MM.1S (cell line): ENCODE results near the gene TMEM156.

Experiments used
- DNase-seq: peaks from one replicate; pipeline ENCODE4 v3.0.0-alpha.2; 2015
- H2AFZ ChIP-seq: fragments of 300-600 bp; sonication (generic); 2 replicates; pipeline ENCODE4 v1.6.0; 2016; ENCODE audit warnings: antibody characterized with exemption, low read length
- H3F3A ChIP-seq: fragments of 300-600 bp; sonication (generic); 2 replicates; pipeline ENCODE4 v1.6.1; 2016; ENCODE audit warnings: mild to moderate bottlenecking, antibody characterized with exemption, low read length, moderate library complexity, mixed read lengths; ENCODE audit not compliant: insufficient read depth
- H3K27ac ChIP-seq: fragments of 300-600 bp; sonication (generic); 2 replicates; pipeline ENCODE4 v1.5.1; 2016; ENCODE audit warnings: mild to moderate bottlenecking, low read length
- H3K27me3 ChIP-seq: fragments of 300-600 bp; sonication (generic); replicated peaks from 2 replicates; pipeline ENCODE4 v1.6.0; 2016; ENCODE audit warnings: low read length; ENCODE audit not compliant: insufficient read depth
- H3K36me3 ChIP-seq: fragments of 300-600 bp; sonication (generic); replicated peaks from 2 replicates; pipeline ENCODE4 v1.6.1; 2016; ENCODE audit warnings: mild to moderate bottlenecking, low read length, mixed read lengths; ENCODE audit not compliant: insufficient read depth
- H3K4me1 ChIP-seq: fragments of 300-600 bp; sonication (generic); 2 replicates; pipeline ENCODE4 v1.6.1; 2016; ENCODE audit warnings: low read length, mixed read lengths
- H3K4me2 ChIP-seq: fragments of 300-600 bp; sonication (generic); 2 replicates; pipeline ENCODE4 v1.6.0; 2016; ENCODE audit warnings: low read depth, low read length
- H3K4me3 ChIP-seq: fragments of 300-600 bp; sonication (generic); 2 replicates; pipeline ENCODE4 v1.5.1; 2016; ENCODE audit warnings: low read length, mixed read lengths
- H3K79me2 ChIP-seq: fragments of 300-600 bp; sonication (generic); 2 replicates; pipeline ENCODE4 v1.6.1; 2016; ENCODE audit warnings: mixed run types, low read length, mixed read lengths
- H3K9ac ChIP-seq: fragments of 300-600 bp; sonication (generic); 2 replicates; pipeline ENCODE4 v1.6.1; 2016; ENCODE audit warnings: low read length, mixed read lengths
- H3K9me2 ChIP-seq: fragments of 300-600 bp; sonication (generic); replicated peaks from 2 replicates; pipeline ENCODE4 v1.6.1; 2016; ENCODE audit warnings: mild to moderate bottlenecking, low read length, mixed read lengths; ENCODE audit not compliant: insufficient read depth
- H3K9me3 ChIP-seq: fragments of 300-600 bp; sonication (generic); replicated peaks from 2 replicates; pipeline ENCODE4 v1.6.1; 2016; ENCODE audit warnings: mild to moderate bottlenecking, low read length, mixed read lengths; ENCODE audit not compliant: insufficient read depth
- H4K20me1 ChIP-seq: fragments of 300-600 bp; sonication (generic); 2 replicates; pipeline ENCODE4 v1.6.1; 2016; ENCODE audit warnings: mild to moderate bottlenecking, low read length, moderate library complexity, mixed read lengths; ENCODE audit not compliant: insufficient read depth
- CTCF ChIP-seq: fragments of 300-600 bp; sonication (generic); IDR thresholded peaks from 2 replicates; pipeline ENCODE4 v1.5.1; 2016; ENCODE audit warnings: antibody characterized with exemption, low read length, mixed read lengths
- EZH2 ChIP-seq: fragments of 300-600 bp; sonication (generic); optimal IDR thresholded peaks from 2 replicates; pipeline ENCODE3; 2017; ENCODE audit warnings: low read depth, mild to moderate bottlenecking, antibody characterized with exemption, low read length, mixed read lengths
- EZH2phosphoT487 ChIP-seq: fragments of 300-600 bp; sonication (generic); IDR thresholded peaks from 2 replicates; pipeline ENCODE4 v1.6.1; 2018; ENCODE audit warnings: antibody characterized with exemption, low read length

The TMEM156 gene

GRCh38 chr4:38921151-38921550, 111.1 kb downstream of the TMEM156 start:
- no peak for DNase-seq
- H2AFZ ChIP-seq: no peak overlapping the region
- H3F3A ChIP-seq: no peaks in the 10 kb centered on the region
- H3K9me3 ChIP-seq: no peaks in the 10 kb centered on the region
- no peak overlapping the region for H3K9ac ChIP-seq
- H3K4me3 ChIP-seq: no peak overlapping the region
- no peak overlapping the region for H3K4me2 ChIP-seq
- TF ChIP-seq CTCF (no peak), EZH2phosphoT487 (no peak), EZH2 (no peak)
- H3K27me3 ChIP-seq: no peaks in the 10 kb centered on the region
- no peaks in the 10 kb centered on the region for H3K79me2 ChIP-seq
- no peaks in the 10 kb centered on the region for H4K20me1 ChIP-seq
- H3K9me2 ChIP-seq: no peaks in the 10 kb centered on the region
- no peaks in the 10 kb centered on the region for H3K4me1 ChIP-seq
- no peak overlapping the region for H3K27ac ChIP-seq
- H3K36me3 ChIP-seq: no peaks in the 10 kb centered on the region

GRCh38 chr4:38920677-38921076, 111.5 kb downstream of the TMEM156 start:
- Histone ChIP-seq H3K9me3 (no peaks in the 10 kb centered on the region), H3F3A (no peaks in the 10 kb centered on the region), H3K9ac (no peak overlapping the region), H3K27me3 (no peaks in the 10 kb centered on the region), H4K20me1 (no peaks in the 10 kb centered on the region), H3K4me1 (no peaks in the 10 kb centered on the region), H3K9me2 (no peaks in the 10 kb centered on the region), H2AFZ (no peak overlapping the region), H3K36me3 (no peaks in the 10 kb centered on the region), H3K79me2 (no peaks in the 10 kb centered on the region), H3K27ac (no peak overlapping the region), H3K4me3 (no peak overlapping the region), H3K4me2 (no peak overlapping the region)
- no peak for DNase-seq
- TF ChIP-seq CTCF (no peak), EZH2 (no peak), EZH2phosphoT487 (no peak)

- Histone ChIP-seq H2AFZ (no peak overlapping the region), H3K9me3 (no peaks in the 10 kb centered on the region), H3K4me1 (0 out of 2 replicates have a peak, but pooled peaks cover 2% of the 10 kb centered on the region), H3K4me2 (no peak overlapping the region), H3K4me3 (no peak overlapping the region), H3K36me3 (no peaks in the 10 kb centered on the region), H3K27me3 (no peaks in the 10 kb centered on the region), H3K9me2 (no peaks in the 10 kb centered on the region), H3F3A (no peaks in the 10 kb centered on the region), H4K20me1 (no peaks in the 10 kb centered on the region), H3K79me2 (no peaks in the 10 kb centered on the region), H3K9ac (no peak overlapping the region), H3K27ac (no peak overlapping the region)
- TF ChIP-seq EZH2 (no peak), EZH2phosphoT487 (no peak), CTCF (no peak)
- no peak for DNase-seq
Measured at GRCh38 chr4:38920186-38920585, 112.0 kb downstream of the TMEM156 start.
